CD14-positive monocyte (primary cell): ENCODE data around the gene INS. TPM values are rescaled to one million over a fixed set of nuclear protein-coding genes. Genes with fewer than 3 reads are reported as not detected.

ENCODE experiments used
- DNase-seq, 3 donors: peaks; one replicate each; pipeline ENCODE4 v3.0.0-alpha.2; 2011 to 2022
- H2AFZ ChIP-seq: 2 replicates; pipeline ENCODE4 v1.6.0; 2012; ENCODE audit warnings: mild to moderate bottlenecking, low read depth, low read length, inconsistent platforms; ENCODE audit not compliant: insufficient read depth, poor library complexity, severe bottlenecking
- H3K27ac ChIP-seq, 2 donors: 1 replicate in 1 of 2; 2 replicates in 1 of 2; pipeline ENCODE4 v1.5.1; 2012 to 2013; ENCODE audit warnings: low read length in 2 of 2, control low read depth in 1 of 2, inconsistent platforms in 1 of 2, low read depth in 1 of 2, mild to moderate bottlenecking in 1 of 2
- H3K27me3 ChIP-seq, 2 donors: one replicate each; pipeline versions ENCODE4 v1.6.0 to v1.6.1; 2011 to 2013; ENCODE audit warnings: low read length in 2 of 2; ENCODE audit not compliant: control insufficient read depth in 2 of 2, insufficient read depth in 2 of 2
- H3K36me3 ChIP-seq, 2 donors: replicated peaks in 1 of 2; 1 replicate in 1 of 2; 2 replicates in 1 of 2; pipeline versions ENCODE4 v1.5.1 to v1.6.1; 2012 to 2013; ENCODE audit warnings: low read length in 2 of 2, control low read depth in 1 of 2, inconsistent platforms in 1 of 2, mild to moderate bottlenecking in 1 of 2; ENCODE audit not compliant: insufficient read depth in 2 of 2, control insufficient read depth in 1 of 2
- H3K4me1 ChIP-seq, 2 donors: 1 replicate in 1 of 2; 2 replicates in 1 of 2; pipeline versions ENCODE4 v1.5.1 to v1.6.1; 2012 to 2013; ENCODE audit warnings: low read length in 2 of 2, control low read depth in 1 of 2, inconsistent platforms in 1 of 2, mild to moderate bottlenecking in 1 of 2, moderate library complexity in 1 of 2; ENCODE audit not compliant: insufficient read depth in 2 of 2, control insufficient read depth in 1 of 2
- H3K4me2 ChIP-seq: replicated peaks from 2 replicates; pipeline ENCODE3; 2012; ENCODE audit warnings: low read length, moderate library complexity, mild to moderate bottlenecking; ENCODE audit not compliant: poor library complexity, severe bottlenecking; ENCODE audit errors: extremely low read depth
- H3K4me3 ChIP-seq, 3 experiments: fragments of 200-600 bp in 1 of 3; sonication (generic) in 1 of 3; replicated peaks in 1 of 3; 1 replicate in 2 of 3; 2 replicates in 1 of 3; pipeline ENCODE4 v1.5.1; 2011 to 2013; ENCODE audit warnings: low read length in 3 of 3, mild to moderate bottlenecking in 3 of 3, control low read depth in 2 of 3, low read depth in 2 of 3, inconsistent platforms in 1 of 3, moderate library complexity in 1 of 3
- H3K79me2 ChIP-seq: 2 replicates; pipeline ENCODE4 v1.6.0; 2012; ENCODE audit warnings: mild to moderate bottlenecking, control low read depth, inconsistent platforms, low read length, moderate library complexity; ENCODE audit not compliant: insufficient read depth
- H3K9ac ChIP-seq: 2 replicates; pipeline ENCODE4 v1.6.0; 2017; ENCODE audit warnings: low read length, mild to moderate bottlenecking; ENCODE audit not compliant: insufficient read depth, poor library complexity, severe bottlenecking
- H3K9me3 ChIP-seq, 2 donors: replicated peaks in 1 of 2; 1 replicate in 1 of 2; 2 replicates in 1 of 2; pipeline versions ENCODE4 v1.5.1 to v1.6.1; 2012 to 2013; ENCODE audit warnings: low read length in 2 of 2, control low read depth in 1 of 2; ENCODE audit not compliant: control insufficient read depth in 1 of 2, insufficient read depth in 1 of 2
- H4K20me1 ChIP-seq: 2 replicates; pipeline ENCODE4 v1.6.0; 2012; ENCODE audit warnings: mild to moderate bottlenecking, low read length, control low read depth, moderate library complexity; ENCODE audit not compliant: insufficient read depth
- H3K27ac Mint-ChIP-seq, 7 donors: one replicate each; pipeline ENCODE4 v1.8.0; 2020; ENCODE audit warnings: mild to moderate bottlenecking in 7 of 7, mixed read lengths in 7 of 7, moderate library complexity in 6 of 7, inconsistent platforms in 2 of 7
- H3K27me3 Mint-ChIP-seq, 3 donors: one replicate each; pipeline ENCODE4 v1.8.0; 2021 to 2022; ENCODE audit warnings: low read depth in 3 of 3, mild to moderate bottlenecking in 3 of 3, mixed read lengths in 3 of 3, moderate library complexity in 3 of 3, inconsistent platforms in 1 of 3
- H3K36me3 Mint-ChIP-seq, 2 donors: one replicate each; pipeline ENCODE4 v1.8.0; 2020; ENCODE audit warnings: mixed read lengths in 2 of 2, inconsistent platforms in 1 of 2, mild to moderate bottlenecking in 1 of 2
- H3K4me1 Mint-ChIP-seq: one replicate; pipeline ENCODE4 v1.8.0; 2020; ENCODE audit warnings: mild to moderate bottlenecking, mixed read lengths
- H3K4me3 Mint-ChIP-seq, 2 donors: one replicate each; pipeline ENCODE4 v1.8.0; 2020; ENCODE audit warnings: mild to moderate bottlenecking in 2 of 2, mixed read lengths in 2 of 2, moderate library complexity in 1 of 2
- H3K9me3 Mint-ChIP-seq, 7 donors: one replicate each; pipeline ENCODE4 v1.8.0; 2020 to 2022; ENCODE audit warnings: mixed read lengths in 7 of 7, mild to moderate bottlenecking in 6 of 7, moderate library complexity in 6 of 7, inconsistent platforms in 2 of 7
- WGBS: methylation state at CpG from one replicate; pipeline ENCODE4 v1.1.5; 2013; ENCODE audit warnings: missing lambda C conversion rate; ENCODE audit not compliant: insufficient coverage; 5-methylcytosine and 5-hydroxymethylcytosine counted together
- intact Hi-C, 2 donors: fragments of 100-400 bp; cut with micrococcal nuclease; formaldehyde crosslinking; loops; one replicate each; pipeline versions ENCODE4 v1.15.0 to v1.15.1; 2023
- polyA plus RNA-seq, 3 donors: library from polyadenylated mRNA; depleted of rRNA in 1 of 3; unstranded in 2 of 3; stranded (reverse) in 1 of 3; fragments of 300-500 nt in 2 of 3; fragments of >200 nt in 1 of 3; fragmentation: Illumina TruSeq in 2 of 3; gene quantifications; 1 replicate in 2 of 3; 2 replicates in 1 of 3; pipeline ENCODE4 v1.2.3, GENCODE V29; 2012 to 2021
- small RNA-seq: library from RNA; depleted of rRNA; stranded (forward); fragments of <200 nt; gene quantifications from one replicate; pipeline ENCODE3, GENCODE V24; 2012; ENCODE audit warnings: low read depth; ENCODE audit not compliant: insufficient read length
- TF ChIP-seq, protein P1 (sequence below): fragments of 200-600 bp; IDR thresholded peaks from one replicate; pipeline ENCODE4 v1.8.0; 2022; ENCODE audit warnings: antibody characterized with exemption, mild to moderate bottlenecking

Gene INS
- polyA plus RNA-seq, 3 donors: not detected

GRCh38 chr11:2110521-2110920 lies 50.5 kb downstream of the INS start:
- TF ChIP-seq, protein P1, sequence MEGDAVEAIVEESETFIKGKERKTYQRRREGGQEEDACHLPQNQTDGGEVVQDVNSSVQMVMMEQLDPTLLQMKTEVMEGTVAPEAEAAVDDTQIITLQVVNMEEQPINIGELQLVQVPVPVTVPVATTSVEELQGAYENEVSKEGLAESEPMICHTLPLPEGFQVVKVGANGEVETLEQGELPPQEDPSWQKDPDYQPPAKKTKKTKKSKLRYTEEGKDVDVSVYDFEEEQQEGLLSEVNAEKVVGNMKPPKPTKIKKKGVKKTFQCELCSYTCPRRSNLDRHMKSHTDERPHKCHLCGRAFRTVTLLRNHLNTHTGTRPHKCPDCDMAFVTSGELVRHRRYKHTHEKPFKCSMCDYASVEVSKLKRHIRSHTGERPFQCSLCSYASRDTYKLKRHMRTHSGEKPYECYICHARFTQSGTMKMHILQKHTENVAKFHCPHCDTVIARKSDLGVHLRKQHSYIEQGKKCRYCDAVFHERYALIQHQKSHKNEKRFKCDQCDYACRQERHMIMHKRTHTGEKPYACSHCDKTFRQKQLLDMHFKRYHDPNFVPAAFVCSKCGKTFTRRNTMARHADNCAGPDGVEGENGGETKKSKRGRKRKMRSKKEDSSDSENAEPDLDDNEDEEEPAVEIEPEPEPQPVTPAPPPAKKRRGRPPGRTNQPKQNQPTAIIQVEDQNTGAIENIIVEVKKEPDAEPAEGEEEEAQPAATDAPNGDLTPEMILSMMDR: no peak
- no peaks in the 10 kb centered on the region for H3K79me2 ChIP-seq
- H3K4me3 ChIP-seq: no peak overlapping the region
- Mint-ChIP-seq H3K27ac (no peak overlapping the region), H3K4me3 (no peak overlapping the region), H3K4me1 (no peaks in the 10 kb centered on the region), H3K36me3 (no peaks in the 10 kb centered on the region), H3K27me3 (peaks cover 11 to 20% (median 14%) of the 10 kb centered on the region in 3 donors), H3K9me3 (peaks cover 0 to 9% (median 2%) of the 10 kb centered on the region in 7 donors)
- H2AFZ ChIP-seq: no peak overlapping the region
- no peaks in the 10 kb centered on the region for H4K20me1 ChIP-seq
- H3K36me3 ChIP-seq: no peaks in the 10 kb centered on the region
- intact Hi-C loops: no loop called here
- H3K9me3 ChIP-seq: peaks cover 0 to 3% of the 10 kb centered on the region in 2 donors
- peaks cover 0 to 4% of the 10 kb centered on the region in 2 donors for H3K27me3 ChIP-seq
- H3K4me2 ChIP-seq: no peak overlapping the region
- 79% methylated on average over 12 of the region's 12 CpGs for WGBS
- no peak for DNase-seq
- H3K9ac ChIP-seq: no peak overlapping the region
- H3K4me1 ChIP-seq: no peaks in the 10 kb centered on the region
- no peak overlapping the region for H3K27ac ChIP-seq

Small RNA genes lying within 50 kb of the gene (small RNA-seq; reads per million reads assigned to genes)
- gene MIR4686 (not detected), gene MIR483 (not detected)

Other genes with a start within 250 kb of the INS start
- gene TNNT3, start 241.5 kb downstream of the INS start, polyA plus RNA-seq: 1 to 10 TPM in 1 of 3 donors, not detected in 2; 1.4 TPM
- gene MRPL23, start 213.9 kb downstream of the INS start, polyA plus RNA-seq: 100 to 1,000 TPM in 1 of 3 donors, 10 to 100 TPM in 2; 19.3 to 109 (median 51.1) TPM
- under 1 TPM in 1 of 3 donors, not detected in 2; 0.47 TPM for gene H19, start 163.4 kb downstream of the INS start, polyA plus RNA-seq
- gene IGF2, start 21.8 kb downstream of the INS start, polyA plus RNA-seq: not detected
- not detected for gene TH, start 10.6 kb upstream of the INS start, polyA plus RNA-seq
- 10 to 100 TPM in 1 of 3 donors, 1 to 10 TPM in 2; 5.7 to 11.4 (median 8.3) TPM for gene ASCL2, start 109.4 kb upstream of the INS start, polyA plus RNA-seq
- gene C11orf21, start 140.7 kb upstream of the INS start, polyA plus RNA-seq: 100 to 1,000 TPM in 1 of 3 donors, 10 to 100 TPM in 2; 10.8 to 135 (median 13.1) TPM
- 100 to 1,000 TPM in 1 of 3 donors, 10 to 100 TPM in 2; 34.8 to 136 (median 82.5) TPM for gene TSPAN32, start 140.8 kb upstream of the INS start, polyA plus RNA-seq
- 10 to 100 TPM in 2 of 3 donors, 1 to 10 TPM in 1; 3.2 to 74.9 (median 12.3) TPM for gene CD81, start 216.1 kb upstream of the INS start, polyA plus RNA-seq
- gene TSSC4, start 239.5 kb upstream of the INS start, polyA plus RNA-seq: 10 to 100 TPM; 28.1 to 74.6 (median 52.0) TPM